Cardiac muscle cell (in vitro differentiated cells and primary cell): Measurements from ENCODE around the gene SYNJ2. TPM values are rescaled to one million over a fixed set of nuclear protein-coding genes. Genes with fewer than 3 reads are reported as not detected.

Experiments
- DNase-seq, 2 donors: peaks; one replicate each; pipeline versions ENCODE4 v3.0.0 to v3.0.0-alpha.2; 2010 to 2017; ENCODE audit warnings: low read depth in 1 of 2, low spot score in 1 of 2
- H3K27ac ChIP-seq: fragments of 200-600 bp; sonication (generic); 2 replicates; pipeline ENCODE4 v1.5.1; 2016
- H3K27me3 ChIP-seq: fragments of 200-600 bp; sonication (generic); 2 replicates; pipeline ENCODE4 v1.6.0; 2016; ENCODE audit warnings: control low read depth
- H3K36me3 ChIP-seq: fragments of 200-600 bp; sonication (generic); 2 replicates; pipeline ENCODE4 v1.5.1; 2016; ENCODE audit warnings: control low read depth
- H3K4me1 ChIP-seq: fragments of 200-600 bp; sonication (generic); 2 replicates; pipeline ENCODE4 v1.8.1; 2017; ENCODE audit warnings: low read depth, mild to moderate bottlenecking, mixed run types
- H3K4me3 ChIP-seq: fragments of 200-600 bp; sonication (generic); 2 replicates; pipeline ENCODE4 v1.5.1; 2016; ENCODE audit warnings: mild to moderate bottlenecking
- H3K9me3 ChIP-seq: fragments of 200-600 bp; sonication (generic); 2 replicates; pipeline ENCODE4 v1.5.1; 2017; ENCODE audit warnings: low read depth, mild to moderate bottlenecking, control low read depth
- CTCF ChIP-seq: IDR thresholded peaks from 2 replicates; pipeline ENCODE4 v1.5.1; 2012; ENCODE audit warnings: low read depth, mild to moderate bottlenecking, low read length
- polyA plus RNA-seq: library from polyadenylated mRNA; unstranded; fragments of >200 nt; fragmentation: Nextera tagmentation; extraction: Ambion mirVana; gene quantifications from 2 replicates; pipeline ENCODE4 v1.2.1, GENCODE V29; 2016
- total RNA-seq: library from RNA; depleted of rRNA; stranded (reverse); fragments of >200 nt; gene quantifications from 2 replicates; pipeline ENCODE4 v1.2.3, GENCODE V29; 2016

SYNJ2 gene
- total and polyA plus RNA-seq, 2 experiments from 2014 or later, result 2.1 to 2.9 TPM

DNA sequence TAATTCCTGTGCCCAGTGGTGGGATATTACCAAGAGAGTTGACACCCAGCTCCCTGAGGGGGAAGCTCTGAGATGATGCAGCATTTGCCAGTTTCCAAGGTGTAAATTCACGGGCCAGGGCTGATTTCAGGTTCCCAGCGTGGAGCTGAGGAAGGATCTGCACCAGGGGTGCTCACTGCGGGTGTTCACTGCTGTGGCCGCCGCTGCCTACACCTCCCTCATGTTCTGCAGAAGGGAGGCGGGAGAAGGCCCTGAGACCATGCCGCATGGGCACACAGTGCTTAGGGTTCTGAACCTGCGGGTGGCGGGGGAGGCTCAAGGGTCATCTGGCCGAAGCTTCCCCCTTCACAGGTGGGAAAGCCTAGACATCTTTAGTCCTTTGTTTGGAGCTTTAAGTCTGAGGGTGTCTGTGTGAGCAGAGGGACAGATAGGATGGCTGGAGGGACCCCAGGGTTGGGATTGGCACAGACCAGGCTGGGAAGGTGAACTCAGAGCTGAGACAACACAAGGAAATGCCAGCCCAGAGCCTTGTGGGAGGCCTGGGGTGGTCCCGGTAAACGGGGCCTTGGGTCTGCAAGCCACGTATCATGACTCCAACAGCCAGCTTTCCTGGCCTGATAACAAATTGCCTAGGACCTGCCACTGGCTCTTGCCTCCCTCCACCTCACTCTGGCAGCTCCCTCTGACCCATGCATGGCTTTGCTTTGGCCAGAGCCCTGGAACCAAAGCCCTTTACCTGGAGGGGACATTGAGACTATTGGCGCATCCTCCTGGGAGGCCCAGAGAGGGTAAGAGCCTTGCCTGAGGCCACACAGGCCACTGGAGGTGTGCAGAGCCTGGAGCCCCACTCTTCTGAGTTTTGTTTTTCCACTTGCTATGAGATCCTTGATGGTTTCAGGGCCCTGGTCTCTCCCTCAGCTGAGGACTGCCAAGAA lies 40.4 kb downstream of the SYNJ2 start:
- Histone ChIP-seq H3K27ac (no peak overlapping the region), H3K4me1 (no peaks in the 10 kb centered on the region), H3K36me3 (no peaks in the 10 kb centered on the region), H3K27me3 (no peaks in the 10 kb centered on the region), H3K9me3 (no peaks in the 10 kb centered on the region), H3K4me3 (no peak overlapping the region)
- TF ChIP-seq CTCF, result no peak
- DNase-seq, result no peak

DNA sequence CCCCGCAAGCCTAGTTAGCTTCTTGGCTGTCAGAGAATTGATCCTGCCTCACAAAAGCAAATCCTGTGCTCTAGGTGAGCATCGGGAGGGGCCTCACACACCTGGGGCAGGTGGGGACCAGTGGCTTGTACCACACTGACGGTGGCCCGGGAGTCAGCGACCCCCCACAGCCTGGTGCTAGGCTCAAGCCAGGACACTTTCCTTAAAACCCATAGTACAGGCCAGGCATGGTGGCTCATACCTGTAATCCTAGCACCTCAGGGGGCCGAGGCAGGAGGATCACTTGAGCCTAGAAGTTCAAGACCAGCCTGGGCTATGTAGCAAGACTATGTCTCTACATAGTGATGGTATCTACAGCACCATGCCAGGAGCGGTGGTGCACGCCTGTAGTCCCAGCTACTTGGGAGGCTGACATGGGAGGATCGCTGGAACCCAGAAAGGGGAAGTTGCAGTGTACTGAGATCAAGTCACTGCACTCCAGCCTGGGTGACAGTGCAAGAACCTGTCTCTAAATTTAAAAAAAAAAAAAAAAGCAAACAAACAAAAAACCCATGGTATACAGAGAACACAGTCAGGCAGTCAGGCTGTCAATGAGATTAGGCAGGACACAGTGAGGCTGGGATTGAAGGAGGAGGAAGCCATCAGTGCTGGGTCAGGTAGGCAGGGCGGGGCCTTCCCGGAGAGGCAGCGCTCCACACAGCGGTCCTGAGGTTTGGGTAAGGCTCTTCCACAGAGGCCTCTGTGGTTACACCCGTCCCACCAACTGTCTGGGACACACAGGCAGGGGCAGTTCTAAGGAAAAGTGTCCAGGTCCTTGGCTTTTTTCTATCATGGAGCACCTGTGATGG lies 41.3 kb downstream of the SYNJ2 start:
- no peak for TF ChIP-seq CTCF

DNA sequence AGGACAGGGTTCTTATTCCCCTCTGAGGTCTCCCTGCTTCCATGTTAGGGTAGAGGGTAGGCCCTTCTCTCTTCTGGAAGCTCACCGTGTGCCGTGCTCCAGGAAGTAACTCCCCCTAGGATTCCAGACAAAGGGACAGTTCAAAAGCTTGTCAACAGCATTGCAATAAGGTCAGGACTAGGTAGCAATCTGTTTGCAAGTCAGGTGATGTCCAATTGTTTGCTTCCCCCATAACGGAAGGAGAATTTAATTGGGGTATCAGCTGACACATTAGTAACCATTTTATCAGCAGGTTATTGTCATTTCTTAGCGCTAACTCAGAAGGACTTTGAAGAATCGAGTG lies 41.9 kb downstream of the SYNJ2 start:
- DNase-seq, result no peak
- no peak for TF ChIP-seq CTCF
- Histone ChIP-seq H3K36me3 (no peaks in the 10 kb centered on the region), H3K27ac (no peak overlapping the region), H3K27me3 (no peaks in the 10 kb centered on the region), H3K9me3 (no peaks in the 10 kb centered on the region), H3K4me1 (no peaks in the 10 kb centered on the region), H3K4me3 (no peak overlapping the region)

More for the DNA sequence above, 41.3 kb downstream of the SYNJ2 start:
- Histone ChIP-seq H3K4me1 (no peaks in the 10 kb centered on the region), H3K9me3 (no peaks in the 10 kb centered on the region), H3K27ac (no peak overlapping the region), H3K36me3 (no peaks in the 10 kb centered on the region), H3K27me3 (no peaks in the 10 kb centered on the region), H3K4me3 (no peak overlapping the region)
- no peak for DNase-seq

- no peak overlapping the region for H3K4me3 ChIP-seq
- DNase-seq, result no peak
- H3K9me3 ChIP-seq, result no peaks in the 10 kb centered on the region
- no peak for TF ChIP-seq CTCF
- H3K27ac ChIP-seq, result no peak overlapping the region
- no peaks in the 10 kb centered on the region for H3K36me3 ChIP-seq
- H3K4me1 ChIP-seq, result no peaks in the 10 kb centered on the region
- H3K27me3 ChIP-seq, result no peaks in the 10 kb centered on the region
Observed at GRCh38 chr6:158024566-158025297, 43.1 kb downstream of the SYNJ2 start.

DNA sequence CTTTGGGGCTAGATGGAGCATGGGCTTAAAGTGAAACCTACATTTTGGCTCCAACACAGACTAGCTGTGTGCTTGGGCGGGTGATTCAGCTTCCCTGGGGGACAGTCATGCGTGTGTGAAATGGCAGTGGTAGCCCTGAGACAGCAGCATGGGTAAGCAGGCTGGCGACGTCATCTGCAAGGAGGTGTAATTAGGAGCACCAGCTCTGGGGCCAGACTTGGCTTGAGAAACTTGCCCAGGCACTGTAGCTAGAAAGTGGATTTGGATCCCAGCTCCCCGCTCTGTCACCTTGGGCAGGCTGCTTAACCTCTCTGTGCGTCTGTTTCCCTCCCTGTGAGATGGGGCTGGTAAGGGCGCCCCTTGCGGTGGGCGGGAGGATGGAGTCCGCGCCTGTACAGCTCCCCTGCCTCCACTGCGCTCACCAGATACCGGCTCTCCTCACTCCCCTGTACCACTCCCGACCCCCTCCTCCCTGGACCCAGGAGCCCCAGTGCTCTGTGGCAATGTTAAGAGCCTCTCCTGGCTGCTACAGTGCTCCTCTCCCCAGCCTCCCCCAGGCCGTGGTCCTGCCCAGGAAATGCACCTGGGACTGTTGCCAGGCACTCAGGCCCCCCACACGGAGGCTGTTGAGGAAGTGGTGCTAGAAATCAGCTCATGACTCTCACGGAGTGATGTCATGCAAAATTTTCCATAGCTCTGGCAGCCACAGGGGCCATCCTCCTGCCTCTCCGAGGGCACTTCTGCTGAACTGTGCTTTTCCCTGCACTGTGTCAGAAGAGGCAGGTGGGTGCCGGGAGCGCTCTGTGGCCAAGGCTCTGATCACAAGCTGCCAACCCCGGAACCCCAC lies 44.6 kb downstream of the SYNJ2 start:
- TF ChIP-seq CTCF, result peak; percentile 79
- Histone ChIP-seq H3K4me3 (no peak overlapping the region), H3K27me3 (no peaks in the 10 kb centered on the region), H3K27ac (no peak overlapping the region), H3K9me3 (no peaks in the 10 kb centered on the region), H3K36me3 (no peaks in the 10 kb centered on the region), H3K4me1 (no peaks in the 10 kb centered on the region)
- peak; percentile 55 to 99 for DNase-seq
